Activated CD4-positive, alpha-beta T cell treated with anti-CD3 and anti-CD28 coated beads, Interleukin-2, amount 10 ng/mL, durations not matched to agents 24 days and 14 days (primary cell): ENCODE results near the gene SYAP1. TPM values are rescaled to one million over a fixed set of nuclear protein-coding genes. Genes with fewer than 3 reads are reported as not detected.

Experiments used
- DNase-seq: peaks from one replicate; pipeline ENCODE4 v3.0.0; 2022
- H3K27ac Mint-ChIP-seq: one replicate; pipeline ENCODE4 v1.8.0; 2022; ENCODE audit warnings: mild to moderate bottlenecking, mixed read lengths
- H3K27me3 Mint-ChIP-seq: one replicate; pipeline ENCODE4 v1.8.0; 2022; ENCODE audit warnings: mixed read lengths
- H3K36me3 Mint-ChIP-seq: one replicate; pipeline ENCODE4 v1.8.0; 2022; ENCODE audit warnings: low read depth, mild to moderate bottlenecking, mixed read lengths
- H3K4me1 Mint-ChIP-seq: one replicate; pipeline ENCODE4 v1.8.0; 2021; ENCODE audit warnings: mixed read lengths
- H3K4me3 Mint-ChIP-seq: one replicate; pipeline ENCODE4 v1.8.0; 2022; ENCODE audit warnings: mild to moderate bottlenecking, moderate library complexity, mixed read lengths
- H3K9me3 Mint-ChIP-seq: one replicate; pipeline ENCODE4 v1.8.0; 2021; ENCODE audit warnings: mixed read lengths
- intact Hi-C: fragments of 100-400 bp; cut with micrococcal nuclease; formaldehyde crosslinking; loops from one replicate; pipeline ENCODE4 v1.15.1; 2023
- total RNA-seq: library from RNA; stranded (reverse); gene quantifications from 2 replicates; pipeline ENCODE4 v1.2.3, GENCODE V29; 2022

Gene SYAP1, protein sequence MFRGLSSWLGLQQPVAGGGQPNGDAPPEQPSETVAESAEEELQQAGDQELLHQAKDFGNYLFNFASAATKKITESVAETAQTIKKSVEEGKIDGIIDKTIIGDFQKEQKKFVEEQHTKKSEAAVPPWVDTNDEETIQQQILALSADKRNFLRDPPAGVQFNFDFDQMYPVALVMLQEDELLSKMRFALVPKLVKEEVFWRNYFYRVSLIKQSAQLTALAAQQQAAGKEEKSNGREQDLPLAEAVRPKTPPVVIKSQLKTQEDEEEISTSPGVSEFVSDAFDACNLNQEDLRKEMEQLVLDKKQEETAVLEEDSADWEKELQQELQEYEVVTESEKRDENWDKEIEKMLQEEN
- 19.6 and 20.1 TPM in 2 replicates for total RNA-seq

DNA sequence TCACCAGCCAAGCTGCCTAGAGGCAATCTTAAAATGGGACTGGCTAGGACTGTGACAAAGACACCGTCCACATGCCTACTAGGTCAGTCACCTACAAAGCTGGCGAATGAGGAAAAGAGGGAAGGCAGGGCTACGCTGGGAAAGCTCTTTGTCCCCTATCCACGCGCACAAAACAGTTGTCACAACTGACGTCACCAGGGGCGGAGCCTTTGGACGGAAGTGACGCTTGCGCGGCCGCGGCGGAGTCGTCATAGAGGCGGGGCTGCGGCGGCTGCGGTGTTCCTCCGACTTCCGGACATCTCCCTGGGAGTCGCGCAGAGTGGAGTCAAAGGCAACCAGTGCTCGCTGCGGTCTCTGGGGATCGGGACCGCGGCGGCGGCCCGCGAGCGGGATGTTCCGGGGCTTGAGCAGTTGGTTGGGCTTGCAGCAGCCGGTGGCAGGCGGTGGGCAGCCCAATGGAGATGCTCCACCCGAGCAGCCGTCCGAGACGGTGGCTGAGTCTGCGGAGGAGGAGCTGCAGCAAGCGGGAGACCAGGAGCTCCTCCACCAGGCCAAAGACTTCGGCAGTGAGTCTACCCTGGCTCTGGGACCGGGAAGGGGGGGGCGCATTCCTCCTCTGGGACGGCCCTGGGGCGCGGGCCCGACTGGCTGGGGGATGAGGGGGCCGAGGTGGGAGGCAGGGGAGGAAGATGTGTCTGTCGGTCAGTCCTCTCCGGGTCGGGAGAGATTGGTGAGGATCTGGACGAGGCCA lies at the start of gene SYAP1:
Gene SYAP1 (plus strand): TSS at position 279 of the 751 bp plus-strand sequence. CDS start 113 bp downstream, at position 392.
- Mint-ChIP-seq H3K27me3 (no peaks in the 10 kb centered on the region), H3K9me3 (no peaks in the 10 kb centered on the region), H3K36me3 (peaks cover 8% of the 10 kb centered on the region), H3K4me1 (peaks cover 21% of the 10 kb centered on the region), H3K27ac (peak within 1 kb of the TSS; percentile 94), H3K4me3 (peak within 1 kb of the TSS; percentile 94)
- DNase-seq, result peak; percentile 98
- intact Hi-C loops, result loop anchor here (1.0 to 10.0 kb wide), 4 partner anchors 67 to 925 kb away; partner anchors contain the start of genes AP1S2, TXLNG and ZRSR2

DNA sequence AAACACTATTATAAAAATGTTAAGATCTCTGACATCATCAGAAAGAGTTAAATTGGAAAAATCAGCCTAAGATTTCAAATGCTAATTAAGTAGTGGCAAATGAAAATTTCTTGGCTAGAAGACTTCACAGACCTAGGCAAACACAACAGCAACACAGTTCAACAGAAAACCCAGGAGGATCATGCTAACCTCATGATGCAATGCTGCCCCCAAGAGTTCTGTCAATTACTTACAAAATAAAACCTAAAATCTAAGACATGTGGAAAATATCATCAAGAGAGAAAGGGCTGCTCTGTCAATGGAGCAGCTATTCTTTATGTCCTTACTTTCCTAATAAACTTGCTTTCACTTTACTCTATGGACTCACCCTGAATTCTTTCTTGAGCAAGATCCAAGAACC lies 48.4 kb upstream of the SYAP1 start:
- Mint-ChIP-seq H3K27me3 (no peaks in the 10 kb centered on the region), H3K27ac (no peak overlapping the region), H3K4me3 (no peak overlapping the region), H3K36me3 (peaks cover 2% of the 10 kb centered on the region), H3K9me3 (no peaks in the 10 kb centered on the region), H3K4me1 (no peaks in the 10 kb centered on the region)
- DNase-seq, result peak; percentile 70
- intact Hi-C loops, result loop anchor here (2.0 to 10.0 kb wide), 2 partner anchors 226 to 546 kb away; partner anchors contain the start of gene GRPR

DNA sequence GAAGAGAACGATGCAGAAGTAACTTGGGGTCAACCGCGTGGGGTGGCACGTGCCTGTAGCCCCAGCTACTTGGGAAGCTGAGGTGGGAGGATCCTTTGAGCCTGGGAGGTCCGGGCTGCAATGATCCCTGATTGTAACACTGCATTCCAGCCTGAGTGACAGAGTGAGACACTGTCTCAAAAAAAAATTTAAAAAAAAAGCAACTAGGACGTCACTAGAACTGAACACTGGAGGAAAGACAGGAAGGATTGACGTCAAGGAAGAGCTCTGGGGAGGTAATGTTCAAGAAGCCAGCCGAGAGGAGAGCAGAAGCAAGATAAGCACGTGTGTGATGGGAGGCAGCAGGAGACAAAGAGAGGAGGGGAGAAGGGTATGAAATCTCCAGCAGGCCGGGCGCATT lies 40.7 kb upstream of the SYAP1 start:
- intact Hi-C loops, result loop anchor here (10.0 kb wide), 1 partner anchor 554 kb away; the partner anchor contains the start of gene GRPR
- H3K9me3 Mint-ChIP-seq, result no peaks in the 10 kb centered on the region
- no peaks in the 10 kb centered on the region for H3K4me1 Mint-ChIP-seq
- DNase-seq, result no peak
- no peak overlapping the region for H3K4me3 Mint-ChIP-seq
- no peaks in the 10 kb centered on the region for H3K27me3 Mint-ChIP-seq
- peaks cover 10% of the 10 kb centered on the region for H3K36me3 Mint-ChIP-seq
- no peak overlapping the region for H3K27ac Mint-ChIP-seq

DNA sequence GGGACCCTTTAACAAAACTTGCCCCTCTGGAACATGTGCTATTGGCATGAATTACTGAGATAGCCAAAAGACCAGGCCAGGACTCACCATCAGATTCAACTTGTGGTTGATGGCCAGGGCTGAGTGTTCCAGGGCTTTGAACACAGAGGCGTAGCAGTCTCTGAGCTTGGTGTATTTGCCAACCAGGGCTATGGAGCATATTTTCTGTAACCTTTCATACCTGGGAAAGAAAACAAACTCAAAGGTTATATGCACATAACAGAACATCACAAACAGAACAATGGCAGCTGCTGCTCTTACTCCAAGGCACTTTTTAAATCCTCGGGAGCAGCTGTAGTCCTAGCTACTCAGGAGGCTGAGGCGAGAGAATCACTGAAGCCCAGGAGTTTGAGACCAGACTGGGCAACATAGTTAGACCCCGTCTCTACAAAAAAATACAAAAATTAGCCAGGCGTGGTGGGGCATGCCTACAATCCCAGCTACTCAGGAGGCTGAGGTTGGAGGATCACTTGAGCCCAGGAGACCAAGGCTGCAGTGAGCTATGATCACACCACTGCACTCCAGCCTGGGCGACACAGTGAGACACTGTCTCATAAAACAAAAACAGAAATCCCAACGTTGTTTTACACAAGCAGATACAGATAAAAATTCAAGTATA lies 36.3 kb upstream of the SYAP1 start:
- H3K4me1 Mint-ChIP-seq, result no peaks in the 10 kb centered on the region
- H3K4me3 Mint-ChIP-seq, result no peak overlapping the region
- intact Hi-C loops, result no loop called here
- no peaks in the 10 kb centered on the region for H3K27me3 Mint-ChIP-seq
- H3K36me3 Mint-ChIP-seq, result peaks cover 6% of the 10 kb centered on the region
- no peaks in the 10 kb centered on the region for H3K9me3 Mint-ChIP-seq
- H3K27ac Mint-ChIP-seq, result no peak overlapping the region
- DNase-seq, result no peak

DNA sequence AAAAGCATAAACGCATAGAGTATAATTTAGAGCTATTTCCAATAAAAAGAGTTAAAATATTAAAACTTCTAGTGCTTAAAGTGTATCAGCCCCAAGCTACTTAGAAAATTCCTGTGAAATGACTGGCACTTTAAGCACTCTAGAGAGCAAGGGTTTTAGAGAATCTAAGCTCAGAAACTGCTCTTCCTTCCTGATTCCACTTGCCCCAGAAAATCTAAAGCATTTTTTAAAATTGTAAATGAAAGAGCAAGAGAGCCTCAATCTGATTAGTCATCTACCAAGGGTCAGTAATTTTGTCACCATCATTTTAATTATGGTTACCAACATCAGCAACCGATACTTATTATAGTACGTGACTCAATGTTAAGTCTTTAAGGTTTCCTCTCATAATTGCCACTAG lies 31.9 kb upstream of the SYAP1 start:
- H3K4me3 Mint-ChIP-seq, result no peak overlapping the region
- DNase-seq, result no peak
- intact Hi-C loops, result no loop called here
- no peaks in the 10 kb centered on the region for H3K36me3 Mint-ChIP-seq
- no peaks in the 10 kb centered on the region for H3K9me3 Mint-ChIP-seq
- no peak overlapping the region for H3K27ac Mint-ChIP-seq
- no peaks in the 10 kb centered on the region for H3K4me1 Mint-ChIP-seq
- no peaks in the 10 kb centered on the region for H3K27me3 Mint-ChIP-seq

DNA sequence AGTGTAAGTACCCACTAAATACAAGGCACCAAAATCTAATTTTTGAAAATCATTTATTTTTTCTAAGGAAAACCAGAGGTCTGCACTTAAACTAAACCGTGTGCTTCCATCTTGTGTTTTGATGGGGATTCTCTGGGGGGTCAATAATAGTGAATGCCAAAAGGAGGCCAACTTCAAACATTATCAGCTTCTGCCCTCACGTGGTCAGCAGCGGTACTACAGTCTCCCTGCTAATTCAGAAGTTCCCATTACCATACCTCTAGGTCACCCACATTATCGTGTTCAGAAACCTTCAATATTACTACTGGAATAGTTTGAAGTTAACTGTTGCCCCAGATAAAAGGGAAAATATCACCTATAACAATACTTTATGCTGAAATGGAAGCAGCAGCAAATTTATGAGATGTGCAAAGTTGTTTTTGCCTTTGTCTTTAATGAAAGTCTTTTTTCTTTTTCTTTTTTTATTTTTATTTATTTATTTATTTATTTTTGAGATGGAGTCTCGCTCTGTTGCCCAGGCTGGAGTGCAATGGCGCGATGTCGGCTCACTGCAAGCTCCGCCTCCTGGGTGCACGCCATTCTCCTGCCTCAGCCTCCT lies 24.2 kb upstream of the SYAP1 start:
- H3K36me3 Mint-ChIP-seq, result peaks cover 2% of the 10 kb centered on the region
- intact Hi-C loops, result loop anchor here (10.0 kb wide), 2 partner anchors 260 to 1200 kb away; partner anchors contain the start of gene PIR
- DNase-seq, result peak; percentile 86
- no peaks in the 10 kb centered on the region for H3K27me3 Mint-ChIP-seq
- H3K27ac Mint-ChIP-seq, result no peak overlapping the region
- no peaks in the 10 kb centered on the region for H3K9me3 Mint-ChIP-seq
- H3K4me3 Mint-ChIP-seq, result no peak overlapping the region
- no peaks in the 10 kb centered on the region for H3K4me1 Mint-ChIP-seq

DNA sequence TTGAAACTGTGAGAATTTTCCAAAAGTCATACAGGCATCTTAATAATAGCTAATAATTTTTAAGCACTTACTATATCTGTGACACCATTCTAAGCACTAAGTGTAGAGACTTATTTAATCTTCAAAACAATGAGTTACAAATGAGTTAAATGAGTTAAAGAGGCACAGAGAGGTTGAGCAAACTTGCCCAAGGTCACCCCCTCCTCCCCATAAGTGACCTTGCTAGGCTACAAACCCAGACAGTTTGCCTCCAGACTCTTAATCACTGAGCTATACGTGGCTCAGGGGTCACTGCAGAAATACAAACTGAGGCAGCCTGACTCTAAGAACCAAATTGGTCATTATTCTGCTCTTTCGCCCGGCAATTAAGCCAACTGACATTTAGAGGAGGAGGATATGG lies 22.5 kb upstream of the SYAP1 start:
- no peaks in the 10 kb centered on the region for H3K9me3 Mint-ChIP-seq
- intact Hi-C loops, result loop anchor here (10.0 kb wide), 2 partner anchors 262 to 1202 kb away; partner anchors contain the start of gene PIR
- H3K4me3 Mint-ChIP-seq, result no peak overlapping the region
- H3K36me3 Mint-ChIP-seq, result peaks cover 2% of the 10 kb centered on the region
- no peaks in the 10 kb centered on the region for H3K27me3 Mint-ChIP-seq
- no peak for DNase-seq
- no peak overlapping the region for H3K27ac Mint-ChIP-seq
- H3K4me1 Mint-ChIP-seq, result no peaks in the 10 kb centered on the region

DNA sequence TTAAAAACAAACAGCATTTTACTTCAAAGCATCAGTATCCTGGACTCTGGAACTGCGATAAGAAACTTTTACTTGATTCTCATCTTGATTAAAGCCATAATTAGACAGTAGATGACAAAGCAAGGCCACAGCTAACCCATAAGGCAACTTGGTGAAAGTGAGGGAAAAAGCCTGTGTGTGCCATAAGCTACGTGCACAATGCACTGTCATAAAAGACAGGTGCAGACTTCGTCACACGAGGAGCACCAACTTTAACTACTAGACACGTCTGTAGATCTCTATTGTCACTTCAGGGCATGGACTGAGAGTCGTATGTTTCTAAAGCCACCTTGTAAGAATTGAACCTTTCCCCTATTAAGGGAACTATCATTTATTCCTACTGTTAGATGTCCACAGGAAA lies 20.0 kb upstream of the SYAP1 start:
- Mint-ChIP-seq H3K9me3 (no peaks in the 10 kb centered on the region), H3K27ac (no peak overlapping the region), H3K36me3 (no peaks in the 10 kb centered on the region), H3K4me1 (no peaks in the 10 kb centered on the region), H3K27me3 (no peaks in the 10 kb centered on the region), H3K4me3 (no peak overlapping the region)
- intact Hi-C loops, result loop anchor here (10.0 kb wide), 2 partner anchors 265 to 1205 kb away; partner anchors contain the start of gene PIR
- no peak for DNase-seq

DNA sequence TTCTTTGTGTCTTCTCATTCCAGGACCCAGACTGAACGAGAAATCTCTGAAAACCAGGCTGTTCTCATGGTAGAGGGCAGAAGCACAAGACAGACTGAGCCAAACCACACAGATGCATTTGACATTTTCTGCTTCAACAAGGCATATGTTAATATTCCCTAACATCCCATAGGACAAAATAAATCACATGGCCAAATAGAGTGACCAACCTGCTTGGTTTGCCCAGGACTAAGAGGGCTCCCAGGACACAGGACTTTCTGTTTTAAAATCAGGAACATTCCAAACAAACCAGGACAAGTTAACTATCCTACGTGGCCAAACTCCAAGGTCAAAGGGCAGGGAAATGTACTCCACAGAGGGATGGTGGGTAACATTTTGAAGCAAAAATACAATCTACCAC lies 18.7 kb upstream of the SYAP1 start:
- Mint-ChIP-seq H3K4me1 (no peaks in the 10 kb centered on the region), H3K27me3 (no peaks in the 10 kb centered on the region), H3K4me3 (no peak overlapping the region), H3K9me3 (no peaks in the 10 kb centered on the region), H3K27ac (no peak overlapping the region), H3K36me3 (no peaks in the 10 kb centered on the region)
- intact Hi-C loops, result no loop called here
- DNase-seq, result no peak

DNA sequence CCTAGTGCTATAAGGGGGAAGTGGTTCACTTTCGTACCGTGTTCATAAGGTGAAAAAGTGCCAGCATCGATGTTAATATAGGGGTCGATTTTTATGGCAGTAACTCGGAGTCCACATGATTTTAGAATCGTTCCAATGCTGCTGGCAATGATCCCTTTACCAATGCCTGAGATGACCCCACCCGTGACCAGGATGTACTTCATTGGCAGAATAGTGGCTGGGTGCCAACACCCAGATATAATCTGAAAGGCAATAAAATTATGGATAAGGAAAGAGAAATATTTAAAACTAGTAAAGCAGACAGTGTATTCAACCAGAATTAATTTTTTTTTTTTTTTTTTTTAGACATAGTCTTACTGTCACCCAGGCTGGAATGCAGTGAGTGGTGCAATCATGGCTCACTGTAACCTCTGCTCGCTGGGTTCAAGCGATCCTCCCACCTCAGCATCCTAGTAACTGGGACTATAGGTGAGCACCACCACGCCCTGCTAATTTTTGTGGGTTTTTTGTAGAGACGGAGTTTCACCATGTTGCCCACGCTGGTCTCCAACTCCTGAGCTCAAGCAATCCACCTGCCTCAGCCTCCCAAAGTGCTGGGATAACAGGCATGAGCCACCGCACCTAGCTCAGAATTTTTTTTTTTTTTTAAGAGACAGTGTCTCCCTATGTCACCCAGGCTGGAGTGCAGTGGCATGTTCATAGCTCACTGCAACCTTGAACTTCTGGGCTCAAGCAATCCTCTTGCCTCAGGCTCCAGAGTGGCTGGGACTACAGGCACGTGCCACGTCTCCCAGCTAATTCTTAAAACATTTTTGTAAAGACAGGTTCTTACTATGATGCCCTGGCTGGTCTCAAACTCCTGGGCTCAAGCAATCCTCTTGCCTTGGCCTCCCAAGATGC lies 16.5 kb upstream of the SYAP1 start:
- DNase-seq, result no peak
- Mint-ChIP-seq H3K9me3 (no peaks in the 10 kb centered on the region), H3K27ac (no peak overlapping the region), H3K4me1 (no peaks in the 10 kb centered on the region), H3K4me3 (no peak overlapping the region), H3K27me3 (no peaks in the 10 kb centered on the region), H3K36me3 (no peaks in the 10 kb centered on the region)
- intact Hi-C loops, result no loop called here

DNA sequence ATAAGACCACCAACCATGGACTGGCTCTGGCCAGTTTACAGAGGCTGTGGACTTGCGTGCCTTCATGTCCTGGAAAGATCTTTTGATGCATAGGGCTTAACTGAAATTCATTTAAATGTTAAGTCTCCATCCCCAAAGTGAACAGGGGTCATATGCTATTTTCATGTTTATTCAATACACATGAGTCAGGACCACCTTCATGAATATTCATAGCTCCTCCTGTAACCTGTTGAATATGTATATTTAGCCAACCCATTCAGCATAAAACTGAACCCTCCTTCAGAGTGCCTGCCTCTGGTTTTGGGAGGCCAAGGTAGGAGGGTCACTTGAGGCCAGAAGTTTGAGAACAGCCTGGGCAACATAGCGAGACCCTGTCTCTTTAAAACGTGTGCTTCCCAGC lies 14.0 kb upstream of the SYAP1 start:
- intact Hi-C loops, result no loop called here
- H3K4me3 Mint-ChIP-seq, result no peak overlapping the region
- peaks cover 5% of the 10 kb centered on the region for H3K4me1 Mint-ChIP-seq
- peaks cover 3% of the 10 kb centered on the region for H3K36me3 Mint-ChIP-seq
- no peak overlapping the region for H3K27ac Mint-ChIP-seq
- H3K27me3 Mint-ChIP-seq, result no peaks in the 10 kb centered on the region
- H3K9me3 Mint-ChIP-seq, result no peaks in the 10 kb centered on the region
- no peak for DNase-seq

DNA sequence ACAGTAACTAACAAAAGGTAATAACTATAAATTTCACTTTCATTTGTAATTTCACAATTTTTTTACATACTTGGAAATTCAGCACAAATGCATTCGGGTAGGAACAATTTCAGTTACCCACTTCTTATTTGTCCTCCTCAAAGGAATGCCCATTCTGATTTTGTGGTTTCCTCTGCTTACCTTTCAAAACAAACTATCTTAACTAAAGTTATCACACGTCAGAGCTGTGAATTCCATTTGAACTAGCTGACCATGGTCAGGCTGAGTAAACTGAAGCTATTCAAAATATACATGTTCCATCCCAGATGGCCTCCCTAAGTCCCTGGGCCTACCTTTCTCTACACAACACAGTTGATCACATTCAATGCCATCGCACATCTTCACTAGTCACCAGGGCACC lies 11.4 kb upstream of the SYAP1 start:
- Mint-ChIP-seq H3K9me3 (no peaks in the 10 kb centered on the region), H3K4me3 (no peak overlapping the region), H3K27ac (no peak overlapping the region), H3K27me3 (no peaks in the 10 kb centered on the region), H3K4me1 (peaks cover 11% of the 10 kb centered on the region), H3K36me3 (peaks cover 3% of the 10 kb centered on the region)
- intact Hi-C loops, result no loop called here
- no peak for DNase-seq
